Measurements from ENCODE around the gene PJVK. TPM values are rescaled to one million over a fixed set of nuclear protein-coding genes. Genes with fewer than 3 reads are reported as not detected.

PJVK gene
- total RNA-seq, 1 donor from 2014 or later = not detected

- Histone ChIP-seq H3K36me3 (peaks cover 13 to 21% of the 10 kb centered on the region in 2 donors), H3K9me3 (no peaks in the 10 kb centered on the region), H3K4me1 (no peaks in the 10 kb centered on the region), H3K4me3 (no peak overlapping the region), H3K27ac (no peak overlapping the region), H3K27me3 (no peaks in the 10 kb centered on the region)
- intact Hi-C loops (cut with DNase I) = no loop called here
- TF ChIP-seq, protein P1, sequence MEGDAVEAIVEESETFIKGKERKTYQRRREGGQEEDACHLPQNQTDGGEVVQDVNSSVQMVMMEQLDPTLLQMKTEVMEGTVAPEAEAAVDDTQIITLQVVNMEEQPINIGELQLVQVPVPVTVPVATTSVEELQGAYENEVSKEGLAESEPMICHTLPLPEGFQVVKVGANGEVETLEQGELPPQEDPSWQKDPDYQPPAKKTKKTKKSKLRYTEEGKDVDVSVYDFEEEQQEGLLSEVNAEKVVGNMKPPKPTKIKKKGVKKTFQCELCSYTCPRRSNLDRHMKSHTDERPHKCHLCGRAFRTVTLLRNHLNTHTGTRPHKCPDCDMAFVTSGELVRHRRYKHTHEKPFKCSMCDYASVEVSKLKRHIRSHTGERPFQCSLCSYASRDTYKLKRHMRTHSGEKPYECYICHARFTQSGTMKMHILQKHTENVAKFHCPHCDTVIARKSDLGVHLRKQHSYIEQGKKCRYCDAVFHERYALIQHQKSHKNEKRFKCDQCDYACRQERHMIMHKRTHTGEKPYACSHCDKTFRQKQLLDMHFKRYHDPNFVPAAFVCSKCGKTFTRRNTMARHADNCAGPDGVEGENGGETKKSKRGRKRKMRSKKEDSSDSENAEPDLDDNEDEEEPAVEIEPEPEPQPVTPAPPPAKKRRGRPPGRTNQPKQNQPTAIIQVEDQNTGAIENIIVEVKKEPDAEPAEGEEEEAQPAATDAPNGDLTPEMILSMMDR (IDR thresholded peaks at IDR 0.05) = no peak
- no peak for DNase-seq (ENCODE audit: low spot score in 2 of 2)
Observed at GRCh38 chr2:178510384-178510783, 59.2 kb downstream of the PJVK start.

Other genes with a start within 250 kb of the PJVK start
- gene PRKRA, start 203 bp upstream of the PJVK start, total RNA-seq = 75.5 TPM
- gene FKBP7, start 27.2 kb downstream of the PJVK start, total RNA-seq = 7.7 TPM
- 4.8 TPM for gene PLEKHA3, start 29.1 kb downstream of the PJVK start, total RNA-seq